ENCODE data around the gene NOL9. TPM values are rescaled to one million over a fixed set of nuclear protein-coding genes. Genes with fewer than 3 reads are reported as not detected.

Gene NOL9
- total and polyA plus RNA-seq, 2 of the 13 experiments (the other 11 are each of a cell fraction or from before 2014, with no cell fraction given), result 18.0 to 24.7 TPM

DNA sequence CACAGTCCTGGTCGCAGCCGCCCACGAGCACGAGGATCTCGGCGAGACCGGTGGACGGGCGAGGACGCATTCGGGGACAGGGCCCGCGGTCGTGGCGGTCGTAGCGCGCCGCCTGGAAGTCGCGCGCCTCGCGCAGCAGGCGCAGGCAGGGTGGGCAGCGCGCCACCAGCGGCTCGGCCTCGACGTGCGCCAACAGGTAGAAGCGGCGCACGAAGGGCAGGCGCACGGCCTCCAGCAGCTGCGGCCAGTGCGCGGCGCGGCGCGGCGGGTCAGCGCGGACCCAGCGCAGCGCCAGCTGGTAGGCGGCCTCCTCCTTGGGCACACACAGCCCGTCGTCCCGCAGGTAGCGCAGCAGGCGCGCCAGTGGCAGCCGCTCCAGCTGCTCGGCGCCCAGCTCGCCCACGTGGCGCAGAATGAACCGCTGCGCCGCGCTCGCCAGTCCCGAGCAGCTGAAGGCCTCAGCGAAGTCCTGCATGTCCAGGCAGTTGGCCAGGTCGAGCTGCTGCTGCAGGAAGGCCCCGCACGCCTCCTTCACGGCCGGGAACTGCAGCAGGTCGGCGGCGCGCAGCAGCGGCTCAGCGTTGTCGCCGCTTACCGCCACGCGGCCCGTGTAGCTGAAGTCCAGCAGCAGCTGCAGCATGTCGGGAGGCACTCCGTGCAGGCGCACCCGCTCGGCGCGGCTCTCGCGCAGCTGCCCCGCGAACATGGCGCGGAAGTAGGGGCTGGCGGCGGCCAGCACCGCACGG is 47.8 kb upstream of the NOL9 start (continued):
- TF ChIP-seq, protein P1, sequence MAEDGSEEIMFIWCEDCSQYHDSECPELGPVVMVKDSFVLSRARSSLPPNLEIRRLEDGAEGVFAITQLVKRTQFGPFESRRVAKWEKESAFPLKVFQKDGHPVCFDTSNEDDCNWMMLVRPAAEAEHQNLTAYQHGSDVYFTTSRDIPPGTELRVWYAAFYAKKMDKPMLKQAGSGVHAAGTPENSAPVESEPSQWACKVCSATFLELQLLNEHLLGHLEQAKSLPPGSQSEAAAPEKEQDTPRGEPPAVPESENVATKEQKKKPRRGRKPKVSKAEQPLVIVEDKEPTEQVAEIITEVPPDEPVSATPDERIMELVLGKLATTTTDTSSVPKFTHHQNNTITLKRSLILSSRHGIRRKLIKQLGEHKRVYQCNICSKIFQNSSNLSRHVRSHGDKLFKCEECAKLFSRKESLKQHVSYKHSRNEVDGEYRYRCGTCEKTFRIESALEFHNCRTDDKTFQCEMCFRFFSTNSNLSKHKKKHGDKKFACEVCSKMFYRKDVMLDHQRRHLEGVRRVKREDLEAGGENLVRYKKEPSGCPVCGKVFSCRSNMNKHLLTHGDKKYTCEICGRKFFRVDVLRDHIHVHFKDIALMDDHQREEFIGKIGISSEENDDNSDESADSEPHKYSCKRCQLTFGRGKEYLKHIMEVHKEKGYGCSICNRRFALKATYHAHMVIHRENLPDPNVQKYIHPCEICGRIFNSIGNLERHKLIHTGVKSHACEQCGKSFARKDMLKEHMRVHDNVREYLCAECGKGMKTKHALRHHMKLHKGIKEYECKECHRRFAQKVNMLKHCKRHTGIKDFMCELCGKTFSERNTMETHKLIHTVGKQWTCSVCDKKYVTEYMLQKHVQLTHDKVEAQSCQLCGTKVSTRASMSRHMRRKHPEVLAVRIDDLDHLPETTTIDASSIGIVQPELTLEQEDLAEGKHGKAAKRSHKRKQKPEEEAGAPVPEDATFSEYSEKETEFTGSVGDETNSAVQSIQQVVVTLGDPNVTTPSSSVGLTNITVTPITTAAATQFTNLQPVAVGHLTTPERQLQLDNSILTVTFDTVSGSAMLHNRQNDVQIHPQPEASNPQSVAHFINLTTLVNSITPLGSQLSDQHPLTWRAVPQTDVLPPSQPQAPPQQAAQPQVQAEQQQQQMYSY (CRISPR knock-in tag; IDR thresholded peaks at IDR 0.05), result 0 out of 2 replicates have a peak, but pooled peaks have one; percentile 33
- TF ChIP-seq ZNF776 (CRISPR knock-in tag; IDR thresholded peaks at IDR 0.05) (peak; percentile 82; the same call in 1 of the 2 replicates), ZEB1 (IDR thresholded peaks at IDR 0.05; ENCODE audit: insufficient replicate concordance, low read depth) (no peak), ASH2L (IDR thresholded peaks at IDR 0.05; ENCODE audit: insufficient read length, low read depth, low read length) (peak; percentile 47), MLLT10 (CRISPR knock-in tag; IDR thresholded peaks at IDR 0.05) (no peak), SKIL (CRISPR knock-in tag; IDR thresholded peaks at IDR 0.05; ENCODE audit: borderline replicate concordance) (no peak), ATF1 (CRISPR knock-in tag; IDR thresholded peaks at IDR 0.05) (no peak), PTBP1 (IDR thresholded peaks at IDR 0.05; ENCODE audit: low read depth, low read length, poor library complexity, severe bottlenecking) (peak; percentile 19), ZNF431 (CRISPR knock-in tag; IDR thresholded peaks at IDR 0.05; ENCODE audit: borderline replicate concordance, low read depth) (no peak)
- TF ChIP-seq, protein P2, sequence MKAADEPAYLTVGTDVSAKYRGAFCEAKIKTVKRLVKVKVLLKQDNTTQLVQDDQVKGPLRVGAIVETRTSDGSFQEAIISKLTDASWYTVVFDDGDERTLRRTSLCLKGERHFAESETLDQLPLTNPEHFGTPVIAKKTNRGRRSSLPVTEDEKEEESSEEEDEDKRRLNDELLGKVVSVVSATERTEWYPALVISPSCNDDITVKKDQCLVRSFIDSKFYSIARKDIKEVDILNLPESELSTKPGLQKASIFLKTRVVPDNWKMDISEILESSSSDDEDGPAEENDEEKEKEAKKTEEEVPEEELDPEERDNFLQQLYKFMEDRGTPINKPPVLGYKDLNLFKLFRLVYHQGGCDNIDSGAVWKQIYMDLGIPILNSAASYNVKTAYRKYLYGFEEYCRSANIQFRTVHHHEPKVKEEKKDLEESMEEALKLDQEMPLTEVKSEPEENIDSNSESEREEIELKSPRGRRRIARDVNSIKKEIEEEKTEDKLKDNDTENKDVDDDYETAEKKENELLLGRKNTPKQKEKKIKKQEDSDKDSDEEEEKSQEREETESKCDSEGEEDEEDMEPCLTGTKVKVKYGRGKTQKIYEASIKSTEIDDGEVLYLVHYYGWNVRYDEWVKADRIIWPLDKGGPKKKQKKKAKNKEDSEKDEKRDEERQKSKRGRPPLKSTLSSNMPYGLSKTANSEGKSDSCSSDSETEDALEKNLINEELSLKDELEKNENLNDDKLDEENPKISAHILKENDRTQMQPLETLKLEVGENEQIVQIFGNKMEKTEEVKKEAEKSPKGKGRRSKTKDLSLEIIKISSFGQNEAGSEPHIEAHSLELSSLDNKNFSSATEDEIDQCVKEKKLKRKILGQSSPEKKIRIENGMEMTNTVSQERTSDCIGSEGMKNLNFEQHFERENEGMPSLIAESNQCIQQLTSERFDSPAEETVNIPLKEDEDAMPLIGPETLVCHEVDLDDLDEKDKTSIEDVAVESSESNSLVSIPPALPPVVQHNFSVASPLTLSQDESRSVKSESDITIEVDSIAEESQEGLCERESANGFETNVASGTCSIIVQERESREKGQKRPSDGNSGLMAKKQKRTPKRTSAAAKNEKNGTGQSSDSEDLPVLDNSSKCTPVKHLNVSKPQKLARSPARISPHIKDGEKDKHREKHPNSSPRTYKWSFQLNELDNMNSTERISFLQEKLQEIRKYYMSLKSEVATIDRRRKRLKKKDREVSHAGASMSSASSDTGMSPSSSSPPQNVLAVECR (CRISPR knock-in tag; IDR thresholded peaks at IDR 0.05; ENCODE audit: borderline replicate concordance), result no peak; the same call in 1 of the 2 replicates
- TF ChIP-seq, protein P3, sequence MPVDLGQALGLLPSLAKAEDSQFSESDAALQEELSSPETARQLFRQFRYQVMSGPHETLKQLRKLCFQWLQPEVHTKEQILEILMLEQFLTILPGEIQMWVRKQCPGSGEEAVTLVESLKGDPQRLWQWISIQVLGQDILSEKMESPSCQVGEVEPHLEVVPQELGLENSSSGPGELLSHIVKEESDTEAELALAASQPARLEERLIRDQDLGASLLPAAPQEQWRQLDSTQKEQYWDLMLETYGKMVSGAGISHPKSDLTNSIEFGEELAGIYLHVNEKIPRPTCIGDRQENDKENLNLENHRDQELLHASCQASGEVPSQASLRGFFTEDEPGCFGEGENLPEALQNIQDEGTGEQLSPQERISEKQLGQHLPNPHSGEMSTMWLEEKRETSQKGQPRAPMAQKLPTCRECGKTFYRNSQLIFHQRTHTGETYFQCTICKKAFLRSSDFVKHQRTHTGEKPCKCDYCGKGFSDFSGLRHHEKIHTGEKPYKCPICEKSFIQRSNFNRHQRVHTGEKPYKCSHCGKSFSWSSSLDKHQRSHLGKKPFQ (CRISPR knock-in tag; IDR thresholded peaks at IDR 0.05; ENCODE audit: insufficient replicate concordance), result no peak
- TF ChIP-seq, protein P4, sequence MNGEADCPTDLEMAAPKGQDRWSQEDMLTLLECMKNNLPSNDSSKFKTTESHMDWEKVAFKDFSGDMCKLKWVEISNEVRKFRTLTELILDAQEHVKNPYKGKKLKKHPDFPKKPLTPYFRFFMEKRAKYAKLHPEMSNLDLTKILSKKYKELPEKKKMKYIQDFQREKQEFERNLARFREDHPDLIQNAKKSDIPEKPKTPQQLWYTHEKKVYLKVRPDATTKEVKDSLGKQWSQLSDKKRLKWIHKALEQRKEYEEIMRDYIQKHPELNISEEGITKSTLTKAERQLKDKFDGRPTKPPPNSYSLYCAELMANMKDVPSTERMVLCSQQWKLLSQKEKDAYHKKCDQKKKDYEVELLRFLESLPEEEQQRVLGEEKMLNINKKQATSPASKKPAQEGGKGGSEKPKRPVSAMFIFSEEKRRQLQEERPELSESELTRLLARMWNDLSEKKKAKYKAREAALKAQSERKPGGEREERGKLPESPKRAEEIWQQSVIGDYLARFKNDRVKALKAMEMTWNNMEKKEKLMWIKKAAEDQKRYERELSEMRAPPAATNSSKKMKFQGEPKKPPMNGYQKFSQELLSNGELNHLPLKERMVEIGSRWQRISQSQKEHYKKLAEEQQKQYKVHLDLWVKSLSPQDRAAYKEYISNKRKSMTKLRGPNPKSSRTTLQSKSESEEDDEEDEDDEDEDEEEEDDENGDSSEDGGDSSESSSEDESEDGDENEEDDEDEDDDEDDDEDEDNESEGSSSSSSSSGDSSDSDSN (CRISPR knock-in tag; IDR thresholded peaks at IDR 0.05), result peak; percentile 90
